Psoas muscle (tissue), 8 donors: ENCODE measurements around the gene C1QTNF8. TPM values are rescaled to one million over a fixed set of nuclear protein-coding genes. Genes with fewer than 3 reads are reported as not detected.
A peak's percentile ranks its signal among the peaks of the same experiment; 100 is the strongest.

Experiments used
- ATAC-seq, 4 donors: fragments of 200-7000 bp; cut with Tn5 transposase; one replicate each; pipeline ENCODE4 v1.9.1; 2020; ENCODE audit warnings: moderate library complexity in 3 of 4, mild to moderate bottlenecking in 2 of 4
- DNase-seq, 2 donors: peaks; one replicate each; pipeline ENCODE4 v3.0.0-alpha.2; 2020
- H3K27ac ChIP-seq: fragments of 200-600 bp; one replicate; pipeline ENCODE4 v1.8.0; 2022
- H3K27me3 ChIP-seq, 3 donors: fragments of 200-600 bp in 1 of 3; one replicate each; pipeline versions ENCODE4 v1.6.1 to v1.8.0; 2013 to 2022; ENCODE audit warnings: low read length in 2 of 3, mild to moderate bottlenecking in 2 of 3, moderate library complexity in 1 of 3; ENCODE audit not compliant: insufficient read depth in 3 of 3
- H3K36me3 ChIP-seq, 2 donors: fragments of 200-600 bp in 1 of 2; one replicate each; pipeline versions ENCODE4 v1.6.1 to v1.8.0; 2013 to 2022; ENCODE audit warnings: low read depth in 1 of 2, mild to moderate bottlenecking in 1 of 2, moderate library complexity in 1 of 2; ENCODE audit not compliant: insufficient read depth in 1 of 2
- H3K4me1 ChIP-seq: fragments of 200-600 bp; one replicate; pipeline ENCODE4 v1.8.0; 2022
- H3K4me3 ChIP-seq: fragments of 200-600 bp; one replicate; pipeline ENCODE4 v1.8.0; 2022; ENCODE audit warnings: mild to moderate bottlenecking
- H3K9me3 ChIP-seq: fragments of 200-600 bp; one replicate; pipeline ENCODE4 v1.8.0; 2022
- WGBS, 3 donors: extraction: QIAGEN DNeasy Blood & Tissue Kit; methylation state at CpG; one replicate each; pipeline versions ENCODE4 v1.1.6 to v1.1.7; 2013; 5-methylcytosine and 5-hydroxymethylcytosine counted together
- intact Hi-C, 2 donors: fragments of 100-400 bp; cut with DNase I; formaldehyde crosslinking; loops; one replicate each; pipeline versions ENCODE4 v1.11.0 to v1.14.2; 2022
- long read RNA-seq, 2 donors: library from polyadenylated mRNA; unstranded; transcript quantifications; one replicate each; pipeline ENCODE4 v2.0.0, GENCODE V29; 2021
- polyA plus RNA-seq, 3 donors: library from polyadenylated mRNA; stranded (reverse); fragments of 200-250 nt; gene quantifications; one replicate each; pipeline ENCODE4 v1.2.3, GENCODE V29; 2013
- total RNA-seq, 4 donors: library from RNA; stranded (reverse); fragmentation: NEBNext Ultra II Directional in 2 of 4; extraction: Animal tissue kit (Norgen Biotek cat#: 25700) in 2 of 4; gene quantifications; one replicate each; pipeline versions ENCODE4 v1.2.1 to v1.2.4, GENCODE V29; 2021 to 2023
- TF ChIP-seq, protein P1 (sequence below): fragments of 200-600 bp; IDR thresholded peaks from one replicate; pipeline ENCODE4 v1.8.0; 2022; ENCODE audit warnings: antibody characterized with exemption
- donor health status: healthy with polysubstance abuse.
- donor health status: DM: no; HTN: no; CAD: no; lungs with moderate emphysema.
- donor health status: Bipolar disorder and iron deficiency.
- donor health status: healthy.
- donor health status: DM: yes; HTN: yes; CAD: no.
- donor health status: DM: no; HTN: no; CAD: no.
- donor health status: DM: no; HTN: no; CAD: no.
- donor health status: DM: yes; HTN: yes; CAD: no.

Gene C1QTNF8
- total RNA-seq (not detected), polyA plus RNA-seq (not detected)
- long read RNA-seq, donor 1 = 0 reads
- long read RNA-seq, donor 2 = 0 reads

- WGBS, 3 donors = 74 to 78% (median 77%) methylated on average over 51 to 55 of the region's 55 CpGs
- H3K36me3 ChIP-seq = no peaks in the 10 kb centered on the region
- H3K4me3 ChIP-seq = no peak within 1 kb of the TSS
- peak within 1 kb of the TSS; percentile 57 for H3K27ac ChIP-seq
- H3K9me3 ChIP-seq = no peaks in the 10 kb centered on the region
- H3K27me3 ChIP-seq = peaks cover 0 to 9% (median 0%) of the 10 kb centered on the region in 3 donors
- DNase-seq (no peak), ATAC-seq (no peak)
- peaks cover 20% of the 10 kb centered on the region for H3K4me1 ChIP-seq
- intact Hi-C loops = no loop called here
- TF ChIP-seq, protein P1, sequence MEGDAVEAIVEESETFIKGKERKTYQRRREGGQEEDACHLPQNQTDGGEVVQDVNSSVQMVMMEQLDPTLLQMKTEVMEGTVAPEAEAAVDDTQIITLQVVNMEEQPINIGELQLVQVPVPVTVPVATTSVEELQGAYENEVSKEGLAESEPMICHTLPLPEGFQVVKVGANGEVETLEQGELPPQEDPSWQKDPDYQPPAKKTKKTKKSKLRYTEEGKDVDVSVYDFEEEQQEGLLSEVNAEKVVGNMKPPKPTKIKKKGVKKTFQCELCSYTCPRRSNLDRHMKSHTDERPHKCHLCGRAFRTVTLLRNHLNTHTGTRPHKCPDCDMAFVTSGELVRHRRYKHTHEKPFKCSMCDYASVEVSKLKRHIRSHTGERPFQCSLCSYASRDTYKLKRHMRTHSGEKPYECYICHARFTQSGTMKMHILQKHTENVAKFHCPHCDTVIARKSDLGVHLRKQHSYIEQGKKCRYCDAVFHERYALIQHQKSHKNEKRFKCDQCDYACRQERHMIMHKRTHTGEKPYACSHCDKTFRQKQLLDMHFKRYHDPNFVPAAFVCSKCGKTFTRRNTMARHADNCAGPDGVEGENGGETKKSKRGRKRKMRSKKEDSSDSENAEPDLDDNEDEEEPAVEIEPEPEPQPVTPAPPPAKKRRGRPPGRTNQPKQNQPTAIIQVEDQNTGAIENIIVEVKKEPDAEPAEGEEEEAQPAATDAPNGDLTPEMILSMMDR = no peak
These were observed at the start of gene C1QTNF8 for GRCh38 chr16:1096169-1097082. TSS of gene C1QTNF8 (minus strand) at chr16:1096244. CDS start at chr16:1094922, 1,322 bp downstream.

- no peaks in the 10 kb centered on the region for H3K36me3 ChIP-seq
- H3K4me3 ChIP-seq = no peak overlapping the region
- DNase-seq (no peak), ATAC-seq (no peak)
- H3K27me3 ChIP-seq = peaks cover 0 to 86% (median 11%) of the 10 kb centered on the region in 3 donors
- intact Hi-C loops = no loop called here
- TF ChIP-seq, protein P1 = no peak
- H3K9me3 ChIP-seq = no peaks in the 10 kb centered on the region
- no peaks in the 10 kb centered on the region for H3K4me1 ChIP-seq
- 37 to 43% (median 40%) methylated on average over 29 to 30 of the region's 30 CpGs for WGBS, 3 donors
- H3K27ac ChIP-seq = no peak overlapping the region
These were observed 49.5 kb upstream of the C1QTNF8 start for GRCh38 chr16:1145383-1146100.

- peaks cover 0 to 86% (median 11%) of the 10 kb centered on the region in 3 donors for H3K27me3 ChIP-seq
- DNase-seq (no peak), ATAC-seq (no peak)
- no peak overlapping the region for H3K27ac ChIP-seq
- H3K9me3 ChIP-seq = no peaks in the 10 kb centered on the region
- intact Hi-C loops = no loop called here
- TF ChIP-seq, protein P1 = no peak
- H3K4me3 ChIP-seq = no peak overlapping the region
- no peaks in the 10 kb centered on the region for H3K36me3 ChIP-seq
- WGBS, 3 donors = 54 to 62% (median 54%) methylated on average over 45 to 46 of the region's 46 CpGs
- no peaks in the 10 kb centered on the region for H3K4me1 ChIP-seq
These were observed 48.7 kb upstream of the C1QTNF8 start for GRCh38 chr16:1144476-1145382.

GRCh38 chr16:1143761-1144450 is 47.9 kb upstream of the C1QTNF8 start:
- Histone ChIP-seq H3K4me3 (no peak overlapping the region), H3K36me3 (no peaks in the 10 kb centered on the region), H3K4me1 (no peaks in the 10 kb centered on the region), H3K27me3 (peaks cover 0 to 85% (median 13%) of the 10 kb centered on the region in 3 donors), H3K27ac (no peak overlapping the region), H3K9me3 (no peaks in the 10 kb centered on the region)
- intact Hi-C loops = no loop called here
- TF ChIP-seq, protein P1 = no peak
- ATAC-seq (no peak), DNase-seq (no peak)
- 54 to 69% (median 60%) methylated on average over 23 of the region's 23 CpGs for WGBS, 3 donors
